ENCODE measurements around the gene ABLIM2.

ABLIM2 gene

GRCh38 chr4:8072235-8072968 is 86.2 kb downstream of the ABLIM2 start:
- TF ChIP-seq CTCF (IDR thresholded peaks at IDR 0.05; ENCODE audit: insufficient read depth, low read length, poor library complexity, severe bottlenecking), result no peak
- Histone ChIP-seq H3K4me3 (replicated peaks; ENCODE audit: low read depth, low read length) (no peak overlapping the region), H3K36me3 (ENCODE audit: control insufficient read depth, insufficient read depth, low read length) (no peaks in the 10 kb centered on the region), H3K27me3 (replicated peaks; ENCODE audit: control insufficient read depth, insufficient read depth, low read length) (peaks cover 3% of the 10 kb centered on the region)
- no peak for DNase-seq (ENCODE audit: extremely low read depth, insufficient read length)

DNA sequence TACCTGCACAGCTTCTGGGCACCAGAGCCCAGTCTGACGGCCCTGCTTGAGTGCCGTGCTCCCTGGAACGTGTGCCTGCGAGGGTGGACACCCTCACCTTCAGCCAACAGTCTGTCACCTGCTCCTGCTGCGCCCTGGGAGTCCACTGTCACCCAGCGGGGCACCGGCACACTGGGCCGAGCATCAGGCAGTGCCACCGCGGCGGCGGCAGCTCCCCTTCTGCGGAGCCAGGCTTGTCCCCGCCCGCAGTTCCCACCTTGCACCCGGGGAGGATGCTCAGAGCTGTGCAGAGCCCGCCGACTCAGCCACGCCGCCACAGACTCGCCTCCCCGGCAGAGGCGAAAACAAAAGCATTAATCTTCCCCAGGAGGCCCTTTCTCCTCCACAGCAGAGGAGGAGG is 86.8 kb downstream of the ABLIM2 start:
- no peak for DNase-seq (ENCODE audit: extremely low read depth, insufficient read length)
- no peak for TF ChIP-seq CTCF (IDR thresholded peaks at IDR 0.05; ENCODE audit: insufficient read depth, low read length, poor library complexity, severe bottlenecking)
- Histone ChIP-seq H3K4me3 (replicated peaks; ENCODE audit: low read depth, low read length) (no peak overlapping the region), H3K36me3 (ENCODE audit: control insufficient read depth, insufficient read depth, low read length) (no peaks in the 10 kb centered on the region), H3K27me3 (replicated peaks; ENCODE audit: control insufficient read depth, insufficient read depth, low read length) (peaks cover 3% of the 10 kb centered on the region)

DNA sequence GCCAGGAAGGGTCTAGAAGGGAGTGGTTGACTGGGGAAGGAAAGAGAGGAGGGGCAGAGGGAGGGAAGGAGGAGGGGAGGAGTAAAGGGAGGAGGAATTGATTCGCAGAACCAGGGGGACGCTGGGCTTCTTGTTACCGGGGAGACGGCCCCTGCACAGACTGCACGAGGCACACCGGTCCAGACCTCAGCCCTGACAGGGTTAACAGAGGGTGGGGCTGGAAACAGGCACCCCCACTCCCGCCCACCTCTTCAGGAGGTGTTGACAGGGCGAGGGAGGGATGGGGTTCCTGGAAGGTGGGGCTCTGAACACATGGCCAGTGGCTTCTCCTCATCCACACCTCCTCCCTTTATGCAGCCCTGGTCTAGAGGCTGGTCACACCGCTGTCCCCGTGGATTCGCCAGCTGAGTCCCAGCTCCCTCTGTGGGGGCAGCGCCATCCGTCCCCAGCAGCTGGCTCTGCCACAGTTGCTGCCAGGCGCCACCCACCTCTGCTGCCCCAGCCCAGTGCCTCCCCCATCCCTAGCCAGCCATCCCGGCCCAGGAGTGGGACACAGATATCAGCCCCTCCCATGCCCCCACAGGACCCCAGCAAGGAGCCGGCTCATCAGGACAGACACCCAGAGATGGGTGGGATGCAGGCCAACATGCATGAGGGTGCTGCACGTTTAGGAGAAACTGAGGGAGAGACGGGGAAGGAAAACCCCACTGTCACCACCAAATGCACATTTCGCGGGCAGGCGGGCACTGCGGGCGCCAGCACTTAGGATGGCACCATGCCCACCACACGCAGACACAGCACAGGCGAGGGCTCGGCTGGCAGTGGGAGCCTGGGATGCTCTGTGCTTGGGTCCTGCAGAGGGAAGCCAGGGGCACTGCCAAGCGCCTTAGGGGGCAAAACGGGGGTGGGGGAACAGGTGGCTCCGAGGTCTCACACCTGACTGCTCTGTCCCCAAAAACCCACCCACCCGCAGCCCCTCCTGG is 87.6 kb downstream of the ABLIM2 start:
- H3K4me3 ChIP-seq (replicated peaks; ENCODE audit: low read depth, low read length), result no peak overlapping the region
- no peak for DNase-seq (ENCODE audit: extremely low read depth, insufficient read length)
- TF ChIP-seq CTCF (IDR thresholded peaks at IDR 0.05; ENCODE audit: insufficient read depth, low read length, poor library complexity, severe bottlenecking), result no peak
- H3K36me3 ChIP-seq (ENCODE audit: control insufficient read depth, insufficient read depth, low read length), result no peaks in the 10 kb centered on the region
- peaks cover 3% of the 10 kb centered on the region for H3K27me3 ChIP-seq (replicated peaks; ENCODE audit: control insufficient read depth, insufficient read depth, low read length)

DNA sequence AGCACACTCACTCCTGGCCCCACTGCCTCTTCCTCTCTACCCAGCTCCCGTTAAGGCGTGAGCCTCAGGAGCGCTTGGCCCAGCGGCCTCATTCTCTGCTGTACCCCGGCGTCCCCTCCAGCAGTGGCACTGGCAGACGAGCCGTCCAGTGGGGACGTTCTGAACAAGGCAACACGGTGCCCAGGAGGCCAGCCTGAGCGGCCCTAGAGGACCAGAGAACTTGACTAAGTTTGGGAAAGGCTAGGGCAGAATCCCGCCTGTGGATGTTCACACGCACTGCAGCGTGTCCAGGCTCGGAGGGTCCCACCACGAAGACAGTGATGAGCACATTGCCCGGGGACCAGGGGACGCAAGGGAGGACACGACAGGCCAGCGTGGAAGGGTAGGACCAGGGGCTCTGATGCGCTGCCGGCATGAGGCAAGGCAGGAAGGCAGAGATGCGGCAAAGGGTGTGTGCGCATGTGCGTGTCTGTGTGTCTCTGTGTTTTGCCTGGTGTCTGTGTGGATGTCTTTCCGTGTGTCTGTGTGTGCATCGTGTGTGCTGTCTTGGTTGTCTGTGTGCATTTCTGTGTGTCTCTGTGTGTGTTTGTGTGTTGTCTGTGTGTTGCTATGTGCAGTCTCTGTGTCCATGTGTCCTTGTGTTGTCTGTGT is 89.4 kb downstream of the ABLIM2 start:
- no peak for TF ChIP-seq CTCF (IDR thresholded peaks at IDR 0.05; ENCODE audit: insufficient read depth, low read length, poor library complexity, severe bottlenecking)
- Histone ChIP-seq H3K27me3 (replicated peaks; ENCODE audit: control insufficient read depth, insufficient read depth, low read length) (peaks cover 3% of the 10 kb centered on the region), H3K36me3 (ENCODE audit: control insufficient read depth, insufficient read depth, low read length) (no peaks in the 10 kb centered on the region), H3K4me3 (replicated peaks; ENCODE audit: low read depth, low read length) (no peak overlapping the region)
- no peak for DNase-seq (ENCODE audit: extremely low read depth, insufficient read length)

GRCh38 chr4:8067945-8068896 is 90.4 kb downstream of the ABLIM2 start:
- no peak for DNase-seq (ENCODE audit: extremely low read depth, insufficient read length)
- H3K36me3 ChIP-seq (ENCODE audit: control insufficient read depth, insufficient read depth, low read length), result no peaks in the 10 kb centered on the region
- H3K27me3 ChIP-seq (replicated peaks; ENCODE audit: control insufficient read depth, insufficient read depth, low read length), result peaks cover 3% of the 10 kb centered on the region
- no peak overlapping the region for H3K4me3 ChIP-seq (replicated peaks; ENCODE audit: low read depth, low read length)
- TF ChIP-seq CTCF (IDR thresholded peaks at IDR 0.05; ENCODE audit: insufficient read depth, low read length, poor library complexity, severe bottlenecking), result no peak

Data from GM06990 (cell line).